Glutamatergic neuron (in vitro differentiated cells): ENCODE results near the gene KCNMA1. TPM values are rescaled to one million over a fixed set of nuclear protein-coding genes. Genes with fewer than 3 reads are reported as not detected.
"Not testable (repeated sequence)": the region's sequence is repeated elsewhere in the genome, so short reads cannot be mapped to it uniquely, and the experiment has no call there.

ENCODE experiments used
- DNase-seq: peaks from one replicate; pipeline ENCODE4 v3.0.0; 2022
- H3K27ac Mint-ChIP-seq: one replicate; pipeline ENCODE4 v1.8.0; 2020; ENCODE audit warnings: mild to moderate bottlenecking, mixed read lengths, inconsistent platforms; ENCODE audit not compliant: unreplicated experiment
- H3K27me3 Mint-ChIP-seq: one replicate; pipeline ENCODE4 v1.8.0; 2020; ENCODE audit warnings: mild to moderate bottlenecking, moderate library complexity, mixed read lengths, inconsistent platforms; ENCODE audit not compliant: unreplicated experiment
- H3K36me3 Mint-ChIP-seq: one replicate; pipeline ENCODE4 v1.8.0; 2020; ENCODE audit warnings: mild to moderate bottlenecking, mixed read lengths, inconsistent platforms; ENCODE audit not compliant: unreplicated experiment
- H3K4me1 Mint-ChIP-seq: one replicate; pipeline ENCODE4 v1.8.0; 2020; ENCODE audit warnings: mild to moderate bottlenecking, low read depth, mixed read lengths, inconsistent platforms; ENCODE audit not compliant: unreplicated experiment
- H3K4me3 Mint-ChIP-seq: one replicate; pipeline ENCODE4 v1.8.0; 2020; ENCODE audit warnings: mild to moderate bottlenecking, mixed read lengths, inconsistent platforms; ENCODE audit not compliant: unreplicated experiment
- H3K9me3 Mint-ChIP-seq: one replicate; pipeline ENCODE4 v1.8.0; 2020; ENCODE audit warnings: mild to moderate bottlenecking, moderate library complexity, mixed read lengths, inconsistent platforms; ENCODE audit not compliant: unreplicated experiment
- CTCF ChIP-seq: fragments of 200-600 bp; sonication (generic); IDR thresholded peaks from one replicate; pipeline ENCODE4 v1.5.0; 2021; ENCODE audit not compliant: partially characterized antibody, unreplicated experiment
- total RNA-seq: library from RNA; stranded (reverse); fragmentation: NEBNext Ultra II Directional; extraction: Animal tissue kit (Norgen Biotek cat#: 25700); gene quantifications from one replicate; pipeline ENCODE4 v1.2.1, GENCODE V29; 2021; ENCODE audit not compliant: unreplicated experiment

KCNMA1 gene
- total RNA-seq, 1 donor from 2014 or later = 3.2 TPM

DNA sequence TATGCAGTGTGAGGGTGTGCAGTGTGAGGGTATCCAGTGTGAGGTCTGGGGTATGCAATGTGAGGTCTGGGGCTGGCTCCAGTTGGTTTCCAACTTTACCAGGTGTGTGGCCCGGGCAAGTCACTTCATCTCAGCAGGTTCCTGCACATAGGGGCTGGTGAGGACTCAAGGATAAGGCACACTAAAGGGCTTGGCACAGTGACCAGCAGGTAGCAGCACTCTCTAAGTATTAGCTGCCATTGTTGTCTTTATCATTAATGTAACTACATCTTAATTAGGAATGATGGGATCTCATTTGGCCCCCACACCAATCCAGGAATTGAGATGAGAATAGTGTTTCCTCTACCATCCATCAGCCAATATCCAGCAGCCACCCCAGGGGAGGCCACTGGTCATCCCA lies 117.3 kb downstream of the KCNMA1 start:
- no peak overlapping the region for H3K27ac Mint-ChIP-seq
- no peaks in the 10 kb centered on the region for H3K27me3 Mint-ChIP-seq
- no peaks in the 10 kb centered on the region for H3K36me3 Mint-ChIP-seq
- H3K9me3 Mint-ChIP-seq = peaks cover 5% of the 10 kb centered on the region
- no peak overlapping the region for H3K4me3 Mint-ChIP-seq
- no peak for TF ChIP-seq CTCF
- DNase-seq = no peak
- peaks cover 10% of the 10 kb centered on the region for H3K4me1 Mint-ChIP-seq

DNA sequence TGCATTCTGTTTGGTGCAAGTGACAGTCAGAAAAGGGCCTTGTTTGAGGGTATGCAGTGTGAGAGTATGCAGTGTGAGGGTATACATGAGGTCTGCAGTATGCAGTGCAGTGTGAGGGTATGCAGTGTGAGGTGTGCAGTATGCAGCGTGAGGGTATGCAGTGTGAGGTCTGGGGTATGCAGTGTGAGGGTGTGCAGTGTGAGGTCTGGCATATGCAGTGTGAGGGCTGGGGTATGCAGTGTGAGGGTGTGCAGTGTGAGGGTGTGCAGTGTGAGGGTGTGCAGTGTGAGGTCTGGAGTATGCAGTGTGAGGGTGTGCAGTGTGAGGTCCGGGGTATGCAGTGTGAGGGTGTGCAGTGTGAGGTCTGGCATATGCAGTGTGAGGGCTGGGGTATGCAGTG lies 117.8 kb downstream of the KCNMA1 start:
- not testable (repeated sequence) for H3K27ac Mint-ChIP-seq

GRCh38 chr10:77518910-77519274 lies 118.7 kb downstream of the KCNMA1 start:
- H3K9me3 Mint-ChIP-seq = peaks cover 5% of the 10 kb centered on the region
- no peaks in the 10 kb centered on the region for H3K27me3 Mint-ChIP-seq
- no peak for TF ChIP-seq CTCF
- H3K36me3 Mint-ChIP-seq = no peaks in the 10 kb centered on the region
- no peak for DNase-seq
- H3K4me3 Mint-ChIP-seq = no peak overlapping the region
- H3K27ac Mint-ChIP-seq = no peak overlapping the region
- peaks cover 15% of the 10 kb centered on the region for H3K4me1 Mint-ChIP-seq

More for the DNA sequence above, 117.8 kb downstream of the KCNMA1 start:
- H3K4me3 Mint-ChIP-seq, H3K9me3 Mint-ChIP-seq, H3K36me3 Mint-ChIP-seq, H3K27me3 Mint-ChIP-seq, DNase-seq: not testable (repeated sequence)
- peaks cover 12% of the 10 kb centered on the region for H3K4me1 Mint-ChIP-seq

GRCh38 chr10:77518241-77518909 lies 119.2 kb downstream of the KCNMA1 start:
- no peak for DNase-seq
- TF ChIP-seq CTCF = no peak
- Mint-ChIP-seq H3K4me3 (no peak overlapping the region), H3K36me3 (no peaks in the 10 kb centered on the region), H3K9me3 (peaks cover 5% of the 10 kb centered on the region), H3K27me3 (no peaks in the 10 kb centered on the region), H3K27ac (no peak overlapping the region), H3K4me1 (peaks cover 17% of the 10 kb centered on the region)

- Mint-ChIP-seq H3K27ac (no peak overlapping the region), H3K27me3 (no peaks in the 10 kb centered on the region), H3K4me3 (no peak overlapping the region), H3K36me3 (no peaks in the 10 kb centered on the region), H3K4me1 (peaks cover 20% of the 10 kb centered on the region), H3K9me3 (peaks cover 6% of the 10 kb centered on the region)
- no peak for DNase-seq
- no peak for TF ChIP-seq CTCF
Measured at GRCh38 chr10:77516575-77516974, 121.0 kb downstream of the KCNMA1 start.
